ENCODE data around the gene PSMB7.

GRCh38 chr9:124376329-124376728 is 38.9 kb downstream of the PSMB7 start:
- TF ChIP-seq CTCF (IDR thresholded peaks at IDR 0.05; ENCODE audit: insufficient read depth, low read length, poor library complexity, severe bottlenecking), result no peak
- TF ChIP-seq EZH2phosphoT487 (conservative IDR thresholded peaks at IDR 0.05; ENCODE audit: low read length), result no peak
